Measurements from ENCODE around the gene FER.

GRCh38 chr5:109218818-109219217 is 471.1 kb downstream of the FER start:
- TF ChIP-seq CTCF (tag by site-specific recombination; IDR thresholded peaks at IDR 0.05) (no peak), ZSCAN5A (tag by site-specific recombination; IDR thresholded peaks at IDR 0.05) (no peak), YY1 (tag by site-specific recombination; IDR thresholded peaks at IDR 0.05) (no peak)
